BJ (cell line): ENCODE data around the gene PSORS1C1. TPM values are rescaled to one million over a fixed set of nuclear protein-coding genes. Genes with fewer than 3 reads are reported as not detected.
A peak's percentile ranks its signal among the peaks of the same experiment; 100 is the strongest.
"Not testable (repeated sequence)": the region's sequence is repeated elsewhere in the genome, so short reads cannot be mapped to it uniquely, and the experiment has no call there.

Experiments used
- CTCF ChIA-PET: fragments of 350-600 bp; formaldehyde crosslinking; extraction: SDS; loops from one replicate; lab custom pipeline; 2021; ENCODE audit warnings: antibody characterized with exemption, inconsistent platforms; lab: Yijun Ruan, JAX
- POLR2A ChIA-PET: fragments of 300-600 bp; sonication (Branson Sonifier 250); formaldehyde crosslinking; extraction: SDS; loops from one replicate; lab custom pipeline; 2021; ENCODE audit warnings: antibody characterized with exemption; lab: Charles Lee
- DNase-seq: peaks from one replicate; pipeline ENCODE4 v3.0.0-alpha.2; 2011; ENCODE audit warnings: low read depth
- H3K27me3 ChIP-seq: 2 replicates; pipeline ENCODE4 v1.6.0; 2011; ENCODE audit warnings: low read length; ENCODE audit not compliant: control insufficient read depth, insufficient read depth
- H3K36me3 ChIP-seq: 2 replicates; pipeline ENCODE4 v1.5.1; 2011; ENCODE audit warnings: low read length; ENCODE audit not compliant: control insufficient read depth, insufficient read depth
- H3K4me3 ChIP-seq: 2 replicates; pipeline ENCODE4 v1.5.1; 2011; ENCODE audit warnings: low read depth, mild to moderate bottlenecking, control low read depth, low read length
- CTCF ChIP-seq: IDR thresholded peaks from 2 replicates; pipeline ENCODE4 v1.5.1; 2011; ENCODE audit warnings: low read depth, mild to moderate bottlenecking, control low read depth, inconsistent platforms, low read length, moderate library complexity; ENCODE audit not compliant: insufficient read depth
- polyA minus RNA-seq: library from RNA; depleted of rRNA, polyadenylated mRNA; stranded (reverse); fragments of >200 nt; gene quantifications from 2 replicates; pipeline ENCODE4 v1.2.3, GENCODE V29; 2011; rRNA and poly(A)+ RNA removed
- polyA plus RNA-seq: library from polyadenylated mRNA; depleted of rRNA; stranded (reverse); fragments of >200 nt; gene quantifications from 2 replicates; pipeline ENCODE4 v1.2.3, GENCODE V29; 2011; rRNA removed

Gene PSORS1C1, protein sequence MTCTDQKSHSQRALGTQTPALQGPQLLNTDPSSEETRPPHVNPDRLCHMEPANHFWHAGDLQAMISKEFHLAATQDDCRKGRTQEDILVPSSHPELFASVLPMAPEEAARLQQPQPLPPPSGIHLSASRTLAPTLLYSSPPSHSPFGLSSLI
- 4.9 and 6.7 TPM in 2 replicates for polyA plus RNA-seq
- polyA minus RNA-seq: 2.8 and 5.9 TPM in 2 replicates

GRCh38 chr6:31114541-31114878 is at the start of gene PSORS1C1:
TSS of gene PSORS1C1 (plus strand) at chr6:31114800. CDS start at chr6:31129633, 14,833 bp downstream.
- peak; percentile 90 for DNase-seq
- no peak for TF ChIP-seq CTCF
- ChIA-PET POLR2A (interaction anchor here (0.7 kb wide), 1 partner anchor 442 kb away, joined by 10 read pairs; the partner anchor contains the start of gene DHX16), CTCF (interaction anchor here (0.8 to 6.6 kb wide), 11 partner anchors 12 to 198 kb away, joined by 3 to 33 read pairs (median 7); partner anchors contain the start of gene TCF19)
- no peaks in the 10 kb centered on the region; the same call in 1 of the 2 replicates for H3K36me3 ChIP-seq
- peaks cover 7% of the 10 kb centered on the region for H3K27me3 ChIP-seq
- H3K4me3 ChIP-seq: peak within 1 kb of the TSS; percentile 36

- ChIA-PET POLR2A (no interaction called here), CTCF (interaction anchor here (0.9 to 7.7 kb wide), 2 partner anchors 14 to 151 kb away, joined by 3 to 40 read pairs; partner anchors contain the start of gene VARS2)
- Histone ChIP-seq H3K27me3 (peaks cover 4% of the 10 kb centered on the region), H3K4me3 (no peak overlapping the region), H3K36me3 (no peaks in the 10 kb centered on the region)
- DNase-seq: no peak
- TF ChIP-seq CTCF: no peak
These were observed 49.0 kb upstream of the PSORS1C1 start for GRCh38 chr6:31065556-31065955.

- H3K4me3 ChIP-seq, H3K27me3 ChIP-seq, POLR2A ChIA-PET, H3K36me3 ChIP-seq, DNase-seq: not testable (repeated sequence)
- CTCF ChIA-PET: interaction anchor here (4.0 kb wide), 1 partner anchor 150 kb away, joined by 168 read pairs; the partner anchor contains the start of gene VARS2
These were observed 47.6 kb upstream of the PSORS1C1 start for GRCh38 chr6:31067028-31067427.

GRCh38 chr6:31067891-31068668 is 46.5 kb upstream of the PSORS1C1 start:
- CTCF ChIA-PET: interaction anchor here (0.7 to 4.3 kb wide), 15 partner anchors 8 to 396 kb away, joined by 3 to 168 read pairs (median 12); partner anchors contain the start of genes DHX16, MUCL3 and VARS2
- DNase-seq, H3K27me3 ChIP-seq, H3K36me3 ChIP-seq, POLR2A ChIA-PET, H3K4me3 ChIP-seq: not testable (repeated sequence)

DNA sequence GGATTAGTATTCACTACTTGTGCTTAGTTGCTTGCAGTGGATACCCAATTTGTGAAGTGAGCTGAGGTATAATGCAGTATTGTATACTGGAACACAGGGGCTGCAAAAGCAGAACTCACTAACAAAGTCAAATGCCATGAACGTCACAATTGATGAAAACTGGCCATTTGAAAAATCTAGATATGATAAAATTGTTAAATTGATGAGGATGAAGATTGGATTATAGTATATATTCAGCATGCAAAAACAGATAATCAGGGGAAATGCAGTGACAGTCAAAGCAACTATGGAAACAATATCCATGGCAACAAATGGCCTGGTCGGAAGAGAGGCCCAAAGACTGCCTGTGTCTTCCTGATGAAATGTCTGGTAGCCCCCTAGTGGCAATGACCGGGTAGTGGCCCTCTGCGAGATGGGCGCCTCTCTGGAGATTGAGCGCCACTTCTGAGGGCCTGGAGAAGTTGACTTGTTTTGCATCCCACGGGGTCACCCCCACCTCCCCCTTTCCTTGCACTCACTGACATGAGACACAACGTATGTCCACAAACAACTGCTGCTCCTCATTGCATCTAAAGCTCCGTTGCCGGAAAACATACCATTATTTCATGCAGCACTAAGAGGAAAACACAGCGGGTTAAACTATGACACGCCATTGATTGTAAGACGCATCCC is 45.8 kb upstream of the PSORS1C1 start:
- Histone ChIP-seq H3K4me3 (no peak overlapping the region), H3K36me3 (no peaks in the 10 kb centered on the region), H3K27me3 (peaks cover 3% of the 10 kb centered on the region; the same call in 1 of the 2 replicates)
- CTCF ChIA-PET: interaction anchor here (0.6 to 4.3 kb wide), 22 partner anchors 8 to 396 kb away, joined by 3 to 168 read pairs (median 10); partner anchors contain the start of genes DHX16, MUCL3, PSORS1C1 and VARS2
- POLR2A ChIA-PET: no interaction called here
- DNase-seq: no peak
- peak; percentile 92 for TF ChIP-seq CTCF
